PC-3 (cell line): Measurements from ENCODE around the gene RBSN. TPM values are rescaled to one million over a fixed set of nuclear protein-coding genes. Genes with fewer than 3 reads are reported as not detected.

ENCODE experiments used
- ATAC-seq: fragments of 200-7000 bp; cut with Tn5 transposase; 2 replicates; pipeline ENCODE4 v1.9.1; 2020; ENCODE audit warnings: mild to moderate bottlenecking, moderate library complexity
- BruUV-seq: library from RNA; stranded (reverse); fragments of 400-500 nt; replicated peaks from 2 replicates; lab custom pipeline; 2021; lab: Mats Ljungman, UMichigan
- CTCF ChIA-PET: fragments of 300-600 bp; sonication (Branson Sonifier 250); formaldehyde crosslinking; loops from one replicate; lab custom pipeline; 2022; ENCODE audit warnings: antibody characterized with exemption; lab: Charles Lee
- POLR2A ChIA-PET: fragments of 300-600 bp; sonication (Branson Sonifier 250); formaldehyde crosslinking; loops from one replicate; lab custom pipeline; 2022; ENCODE audit warnings: antibody characterized with exemption; ENCODE audit not compliant: unreplicated experiment; lab: Charles Lee
- DNase-seq: peaks from one replicate; pipeline ENCODE4 v3.0.0-alpha.2; 2015
- H2AFZ ChIP-seq: fragments of 300-600 bp; sonication (generic); 2 replicates; pipeline ENCODE4 v1.6.0; 2016; ENCODE audit warnings: antibody characterized with exemption, low read length
- H3F3A ChIP-seq: fragments of 300-600 bp; sonication (generic); one replicate; pipeline ENCODE4 v1.6.0; 2017; ENCODE audit warnings: antibody characterized with exemption, low read length, control low read depth, mild to moderate bottlenecking; ENCODE audit not compliant: unreplicated experiment
- H3K27ac ChIP-seq: fragments of 300-600 bp; sonication (generic); 2 replicates; pipeline ENCODE4 v1.5.1; 2016; ENCODE audit warnings: mild to moderate bottlenecking, low read length
- H3K27me3 ChIP-seq: fragments of 300-600 bp; sonication (generic); 2 replicates; pipeline ENCODE4 v1.6.1; 2016; ENCODE audit warnings: low read length, mixed read lengths
- H3K36me3 ChIP-seq: fragments of 300-600 bp; sonication (generic); 2 replicates; pipeline ENCODE4 v1.6.1; 2016; ENCODE audit warnings: low read depth, mixed run types, low read length, mixed read lengths
- H3K4me1 ChIP-seq: fragments of 300-600 bp; sonication (generic); 2 replicates; pipeline ENCODE4 v1.5.1; 2016; ENCODE audit warnings: low read length; ENCODE audit not compliant: insufficient read depth
- H3K4me2 ChIP-seq: fragments of 300-600 bp; sonication (generic); 2 replicates; pipeline ENCODE4 v1.6.0; 2016; ENCODE audit warnings: low read length
- H3K4me3 ChIP-seq: fragments of 300-600 bp; sonication (generic); 2 replicates; pipeline ENCODE4 v1.5.1; 2016; ENCODE audit warnings: mild to moderate bottlenecking, low read length, mixed read lengths
- H3K79me2 ChIP-seq: fragments of 300-600 bp; sonication (generic); 2 replicates; pipeline ENCODE4 v1.6.1; 2017; ENCODE audit warnings: low read length, mixed read lengths
- H3K9ac ChIP-seq: fragments of 300-600 bp; sonication (generic); 2 replicates; pipeline ENCODE4 v1.6.0; 2016; ENCODE audit warnings: mild to moderate bottlenecking, low read length
- H3K9me2 ChIP-seq: fragments of 300-600 bp; sonication (generic); replicated peaks from 2 replicates; pipeline ENCODE4 v1.6.1; 2016; ENCODE audit warnings: mixed run types, low read length, mixed read lengths
- H3K9me3 ChIP-seq: fragments of 300-600 bp; sonication (generic); 2 replicates; pipeline ENCODE4 v1.6.1; 2016; ENCODE audit warnings: low read length, mixed read lengths
- H4K20me1 ChIP-seq: fragments of 300-600 bp; sonication (generic); 2 replicates; pipeline ENCODE4 v1.6.1; 2016; ENCODE audit warnings: low read length, mixed read lengths
- EZH2 ChIP-seq: fragments of 300-600 bp; sonication (generic); IDR thresholded peaks from one replicate; pipeline ENCODE4 v1.6.1; 2017; ENCODE audit warnings: antibody characterized with exemption, mild to moderate bottlenecking, low read length; ENCODE audit not compliant: unreplicated experiment
- EZH2phosphoT487 ChIP-seq: fragments of 300-600 bp; sonication (generic); IDR thresholded peaks from 2 replicates; pipeline ENCODE4 v1.6.1; 2018; ENCODE audit warnings: mild to moderate bottlenecking, antibody characterized with exemption, low read length, borderline replicate concordance
- intact Hi-C: fragments of 100-400 bp; cut with micrococcal nuclease; formaldehyde crosslinking; loops from 2 replicates; pipeline ENCODE4 v1.9.0; 2023
- total RNA-seq: library from RNA; depleted of rRNA; stranded (reverse); fragments of >200 nt; gene quantifications from 2 replicates; pipeline ENCODE4 v1.2.3, GENCODE V29; 2014
- TF ChIP-seq, protein P1 (sequence below): fragments of 300-600 bp; sonication (generic); conservative IDR thresholded peaks from 2 replicates; pipeline ENCODE4 v1.5.1; 2017; ENCODE audit warnings: antibody characterized with exemption, low read depth, mild to moderate bottlenecking, low read length

Gene RBSN
- total RNA-seq, 1 experiment from 2014 or later = 18.7 TPM

GRCh38 chr3:15045667-15046066 is 53.3 kb downstream of the RBSN start:
- no peak for TF ChIP-seq EZH2
- TF ChIP-seq, protein P1, sequence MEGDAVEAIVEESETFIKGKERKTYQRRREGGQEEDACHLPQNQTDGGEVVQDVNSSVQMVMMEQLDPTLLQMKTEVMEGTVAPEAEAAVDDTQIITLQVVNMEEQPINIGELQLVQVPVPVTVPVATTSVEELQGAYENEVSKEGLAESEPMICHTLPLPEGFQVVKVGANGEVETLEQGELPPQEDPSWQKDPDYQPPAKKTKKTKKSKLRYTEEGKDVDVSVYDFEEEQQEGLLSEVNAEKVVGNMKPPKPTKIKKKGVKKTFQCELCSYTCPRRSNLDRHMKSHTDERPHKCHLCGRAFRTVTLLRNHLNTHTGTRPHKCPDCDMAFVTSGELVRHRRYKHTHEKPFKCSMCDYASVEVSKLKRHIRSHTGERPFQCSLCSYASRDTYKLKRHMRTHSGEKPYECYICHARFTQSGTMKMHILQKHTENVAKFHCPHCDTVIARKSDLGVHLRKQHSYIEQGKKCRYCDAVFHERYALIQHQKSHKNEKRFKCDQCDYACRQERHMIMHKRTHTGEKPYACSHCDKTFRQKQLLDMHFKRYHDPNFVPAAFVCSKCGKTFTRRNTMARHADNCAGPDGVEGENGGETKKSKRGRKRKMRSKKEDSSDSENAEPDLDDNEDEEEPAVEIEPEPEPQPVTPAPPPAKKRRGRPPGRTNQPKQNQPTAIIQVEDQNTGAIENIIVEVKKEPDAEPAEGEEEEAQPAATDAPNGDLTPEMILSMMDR = no peak
- no peak for TF ChIP-seq EZH2phosphoT487
- ATAC-seq (no peak), DNase-seq (no peak)
- Histone ChIP-seq H3F3A (peaks cover 2% of the 10 kb centered on the region), H3K9me3 (no peaks in the 10 kb centered on the region), H3K4me1 (no peaks in the 10 kb centered on the region), H3K4me3 (no peak overlapping the region), H2AFZ (no peak overlapping the region), H3K27me3 (no peaks in the 10 kb centered on the region), H3K27ac (no peak overlapping the region), H3K36me3 (peaks cover 97% of the 10 kb centered on the region), H3K9ac (no peak overlapping the region), H3K79me2 (peaks cover 7% of the 10 kb centered on the region), H4K20me1 (peaks cover 22% of the 10 kb centered on the region), H3K9me2 (no peaks in the 10 kb centered on the region), H3K4me2 (no peak overlapping the region)
- POLR2A ChIA-PET = no interaction called here
- CTCF ChIA-PET = no interaction called here
- no TSS peak for BruUV-seq
- intact Hi-C loops = no loop called here

DNA sequence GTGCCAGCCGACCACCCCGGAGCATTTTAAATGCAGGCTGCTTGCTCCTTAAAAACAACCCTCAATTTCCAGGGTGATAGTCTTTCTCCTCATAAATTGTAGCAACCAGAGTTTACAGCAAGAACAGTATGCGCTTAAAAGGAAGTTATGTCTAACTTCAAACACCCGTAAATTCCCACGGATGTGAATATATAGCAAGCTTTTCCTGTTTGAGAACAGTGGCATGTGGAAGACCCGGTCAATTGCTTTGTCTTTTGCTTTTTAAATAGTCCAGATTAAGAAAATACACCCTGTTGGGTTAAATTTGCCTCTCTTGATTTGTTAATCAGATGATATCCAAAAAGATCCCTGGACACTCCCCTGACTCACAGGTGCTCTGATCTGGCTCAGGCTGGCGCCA is 54.6 kb downstream of the RBSN start:
- Histone ChIP-seq H3K9me2 (no peaks in the 10 kb centered on the region), H3K4me2 (no peak overlapping the region), H2AFZ (no peak overlapping the region), H3K4me1 (no peaks in the 10 kb centered on the region), H3K9ac (no peak overlapping the region), H3K79me2 (no peaks in the 10 kb centered on the region), H4K20me1 (peaks cover 16% of the 10 kb centered on the region), H3K4me3 (no peak overlapping the region), H3K36me3 (peaks cover 93% of the 10 kb centered on the region), H3K27me3 (no peaks in the 10 kb centered on the region), H3K27ac (no peak overlapping the region), H3K9me3 (no peaks in the 10 kb centered on the region), H3F3A (peaks cover 2% of the 10 kb centered on the region)
- ChIA-PET CTCF (no interaction called here), POLR2A (no interaction called here)
- ATAC-seq (no peak), DNase-seq (no peak)
- TF ChIP-seq EZH2 (no peak), EZH2phosphoT487 (no peak)
- TF ChIP-seq, protein P1 = no peak
- intact Hi-C loops = loop anchor here (5.0 kb wide), 1 partner anchor 117 kb away; no protein-coding TSS in a partner anchor
- no TSS peak for BruUV-seq

GRCh38 chr3:15043408-15044171 is 55.4 kb downstream of the RBSN start:
- no TSS peak for BruUV-seq
- Histone ChIP-seq H4K20me1 (peaks cover 8% of the 10 kb centered on the region), H2AFZ (no peak overlapping the region), H3K9ac (no peak overlapping the region), H3K27ac (no peak overlapping the region), H3K36me3 (peaks cover 90% of the 10 kb centered on the region), H3F3A (peaks cover 2% of the 10 kb centered on the region), H3K4me3 (no peak overlapping the region), H3K9me3 (no peaks in the 10 kb centered on the region), H3K27me3 (no peaks in the 10 kb centered on the region), H3K4me1 (no peaks in the 10 kb centered on the region), H3K4me2 (no peak overlapping the region), H3K9me2 (no peaks in the 10 kb centered on the region), H3K79me2 (no peaks in the 10 kb centered on the region)
- intact Hi-C loops = loop anchor here (5.0 kb wide), 1 partner anchor 116 kb away; no protein-coding TSS in a partner anchor
- ATAC-seq = no peak
- POLR2A ChIA-PET = no interaction called here
- CTCF ChIA-PET = no interaction called here
- DNase-seq = no peak
- TF ChIP-seq, protein P1 = no peak
- TF ChIP-seq EZH2 (no peak), EZH2phosphoT487 (no peak)
